Measurements from ENCODE around the gene FAM131C.
"Not testable (repeated sequence)": the region's sequence is repeated elsewhere in the genome, so short reads cannot be mapped to it uniquely, and the experiment has no call there.

Gene FAM131C

DNA sequence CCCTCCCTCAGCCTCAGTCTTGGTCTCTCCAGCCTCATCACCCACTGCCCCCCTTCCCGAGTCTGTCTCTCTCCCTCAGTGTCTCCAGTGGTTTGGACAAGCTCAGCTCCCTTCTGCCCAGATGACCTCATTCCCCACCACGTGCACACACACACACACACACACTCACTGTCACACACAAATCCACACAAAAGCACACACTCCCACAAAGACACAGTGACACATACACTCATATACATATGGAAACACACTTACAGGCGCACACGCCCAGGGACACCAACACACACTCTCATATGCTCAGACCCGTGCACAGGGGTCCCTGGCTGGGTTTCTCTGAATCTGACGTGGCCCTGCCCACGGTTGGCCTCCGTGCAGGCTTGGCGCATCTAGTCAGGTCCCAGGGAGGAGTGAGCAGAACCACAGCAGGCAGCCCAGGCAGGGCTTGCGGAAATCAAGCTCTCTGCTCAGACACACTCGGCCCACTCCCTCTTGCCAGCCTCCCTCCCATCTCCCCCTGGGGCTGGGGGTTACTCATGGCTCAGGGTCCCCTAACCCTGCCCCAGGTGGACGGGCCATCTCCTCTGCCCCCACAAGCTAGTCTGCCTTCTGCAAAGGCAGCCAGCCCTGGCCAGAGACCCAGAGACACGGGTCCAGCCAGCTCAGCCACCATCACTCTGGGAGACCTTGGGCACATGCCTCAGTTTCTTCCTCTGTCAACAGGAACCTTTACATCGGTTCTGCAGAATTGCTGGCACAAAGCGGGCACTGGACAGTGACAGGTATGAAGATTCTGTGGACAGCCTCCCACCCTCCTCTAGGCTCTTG, 38.5 kb upstream of the FAM131C start (continued):
- TF ChIP-seq ZNF324 (tag by site-specific recombination; IDR thresholded peaks at IDR 0.05) = peak; percentile 93
- TF ChIP-seq ZFP37 (tag by site-specific recombination; IDR thresholded peaks at IDR 0.05) = no peak
- TF ChIP-seq ZNF585B (tag by site-specific recombination; IDR thresholded peaks at IDR 0.05) = no peak
- TF ChIP-seq ZNF416 (tag by site-specific recombination; IDR thresholded peaks at IDR 0.05) = peak; percentile 50; the same call in 1 of the 2 replicates
- TF ChIP-seq, protein P1, sequence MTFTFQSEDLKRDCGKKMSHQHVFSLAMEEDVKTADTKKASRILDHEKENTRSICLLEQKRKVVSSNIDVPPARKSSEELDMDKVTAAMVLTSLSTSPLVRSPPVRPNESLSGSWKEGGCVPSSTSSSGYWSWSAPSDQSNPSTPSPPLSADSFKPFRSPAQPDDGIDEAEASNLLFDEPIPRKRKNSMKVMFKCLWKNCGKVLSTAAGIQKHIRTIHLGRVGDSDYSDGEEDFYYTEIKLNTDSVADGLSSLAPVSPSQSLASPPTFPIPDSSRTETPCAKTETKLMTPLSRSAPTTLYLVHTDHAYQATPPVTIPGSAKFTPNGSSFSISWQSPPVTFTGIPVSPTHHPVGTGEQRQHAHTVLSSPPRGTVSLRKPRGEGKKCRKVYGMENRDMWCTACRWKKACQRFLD (tag by site-specific recombination; IDR thresholded peaks at IDR 0.05) = no peak
- TF ChIP-seq ZSCAN16 (tag by site-specific recombination; IDR thresholded peaks at IDR 0.05) = no peak

DNA sequence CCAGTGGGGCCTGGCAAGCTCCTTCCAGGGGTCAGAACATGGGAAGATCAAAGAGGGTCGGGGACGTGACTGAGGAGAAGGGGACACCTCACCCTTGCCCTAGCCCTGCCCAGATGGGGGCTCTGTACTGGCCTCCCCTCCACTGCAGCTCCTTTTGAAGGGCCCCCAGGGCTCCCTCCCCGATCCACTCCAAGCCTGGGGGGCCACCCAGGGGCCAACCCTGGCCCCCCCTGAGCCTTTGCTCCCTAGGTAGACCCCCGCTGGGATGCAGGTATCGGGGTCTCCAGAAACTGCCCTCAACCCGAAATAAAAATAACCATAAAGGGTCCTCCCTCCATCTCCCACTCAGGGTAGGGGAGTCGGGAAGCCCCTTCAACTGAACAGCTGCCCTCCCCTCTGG, 37.4 kb upstream of the FAM131C start:
- Histone ChIP-seq H3K4me1 (ENCODE audit: control insufficient read depth, insufficient read depth, low read length) (no peaks in the 10 kb centered on the region), H3K4me3 (ENCODE audit: low read depth, low read length) (no peak overlapping the region), H3K9me3 (ENCODE audit: control insufficient read depth, insufficient read depth, low read depth, low read length) (no peaks in the 10 kb centered on the region), H3K27ac (ENCODE audit: extremely low read depth, low read depth, low read length) (no peak overlapping the region), H3K36me3 (ENCODE audit: control insufficient read depth in 2 of 2, insufficient read depth in 1 of 2, low read length in 2 of 2) (no peaks in the 10 kb centered on the region)
- TF ChIP-seq, protein P2, sequence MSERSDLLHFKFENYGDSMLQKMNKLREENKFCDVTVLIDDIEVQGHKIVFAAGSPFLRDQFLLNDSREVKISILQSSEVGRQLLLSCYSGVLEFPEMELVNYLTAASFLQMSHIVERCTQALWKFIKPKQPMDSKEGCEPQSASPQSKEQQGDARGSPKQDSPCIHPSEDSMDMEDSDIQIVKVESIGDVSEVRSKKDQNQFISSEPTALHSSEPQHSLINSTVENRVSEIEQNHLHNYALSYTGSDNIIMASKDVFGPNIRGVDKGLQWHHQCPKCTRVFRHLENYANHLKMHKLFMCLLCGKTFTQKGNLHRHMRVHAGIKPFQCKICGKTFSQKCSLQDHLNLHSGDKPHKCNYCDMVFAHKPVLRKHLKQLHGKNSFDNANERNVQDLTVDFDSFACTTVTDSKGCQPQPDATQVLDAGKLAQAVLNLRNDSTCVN (tag by site-specific recombination; optimal IDR thresholded peaks at IDR 0.05) = no peak
- TF ChIP-seq GLIS1 (tag by site-specific recombination; IDR thresholded peaks at IDR 0.05) = peak; percentile 56
- POLR2A ChIA-PET = interaction anchor here (1.0 kb wide), 3 partner anchors 39 to 126 kb away, joined by 3 read pairs; partner anchors contain the start of gene CPLANE2
- CTCF ChIA-PET = interaction anchor here (0.6 to 1.2 kb wide), 4 partner anchors 28 to 238 kb away, joined by 3 to 5 read pairs (median 5); no protein-coding TSS in a partner anchor

DNA sequence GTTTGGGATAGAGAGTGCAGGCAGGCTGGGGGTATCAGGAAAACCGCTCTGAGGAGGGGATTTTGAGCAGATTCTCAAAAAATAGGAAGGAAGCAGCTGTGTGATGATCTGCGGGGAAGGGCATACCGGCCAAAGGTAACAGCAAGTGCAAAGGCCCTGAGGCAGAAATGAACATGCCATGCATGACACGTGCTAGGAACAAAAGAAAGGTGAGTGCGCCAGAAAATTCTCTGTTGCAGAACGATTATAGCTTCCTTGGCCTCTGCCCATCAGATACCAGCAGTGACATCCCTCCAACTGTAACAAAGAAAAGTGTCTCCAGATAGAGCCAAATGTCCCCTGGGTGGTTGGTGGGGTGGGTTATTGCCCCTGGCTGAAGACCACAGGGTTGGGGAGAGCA, 37.0 kb upstream of the FAM131C start:
- Histone ChIP-seq H3K4me1 (ENCODE audit: control insufficient read depth, insufficient read depth, low read length) (no peaks in the 10 kb centered on the region), H3K9me3 (ENCODE audit: control insufficient read depth, insufficient read depth, low read depth, low read length) (no peaks in the 10 kb centered on the region), H3K36me3 (ENCODE audit: control insufficient read depth in 2 of 2, insufficient read depth in 1 of 2, low read length in 2 of 2) (no peaks in the 10 kb centered on the region), H3K27ac (ENCODE audit: extremely low read depth, low read depth, low read length) (no peak overlapping the region), H3K4me3 (ENCODE audit: low read depth, low read length) (no peak overlapping the region)
- POLR2A ChIA-PET = interaction anchor here (1.0 kb wide), 2 partner anchors 39 to 125 kb away, joined by 3 read pairs; no protein-coding TSS in a partner anchor
- TF ChIP-seq OSR2 (tag by site-specific recombination; IDR thresholded peaks at IDR 0.05) (no peak), ZNF623 (tag by site-specific recombination; IDR thresholded peaks at IDR 0.05) (peak; percentile 94)
- CTCF ChIA-PET = interaction anchor here (0.9 to 1.2 kb wide), 2 partner anchors 28 to 31 kb away, joined by 5 read pairs; no protein-coding TSS in a partner anchor

DNA sequence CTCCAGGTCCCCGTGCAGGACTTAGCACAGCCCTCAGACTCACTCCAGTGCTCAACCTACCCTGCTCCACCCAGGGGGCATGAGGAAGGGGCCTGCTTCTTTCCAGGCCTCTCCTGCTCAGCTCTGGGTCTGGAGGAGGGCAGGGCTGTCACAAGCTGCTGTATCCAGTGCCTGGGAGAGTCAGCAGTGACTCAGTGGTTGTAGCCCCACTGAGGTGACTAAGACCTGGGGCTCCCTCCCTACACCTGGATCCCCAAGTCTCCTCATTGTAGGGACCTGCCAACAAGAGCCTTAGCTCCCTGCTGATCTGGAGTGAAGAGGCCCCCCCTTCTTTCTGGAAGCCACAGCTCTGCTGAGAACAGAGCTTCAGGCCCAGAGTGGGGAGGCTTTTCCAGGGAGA, 36.1 kb upstream of the FAM131C start:
- CTCF ChIA-PET = interaction anchor here (1.0 to 1.3 kb wide), 3 partner anchors 28 to 79 kb away, joined by 3 to 4 read pairs (median 3); no protein-coding TSS in a partner anchor
- POLR2A ChIA-PET = no interaction called here
- no peak overlapping the region for H3K4me3 ChIP-seq (ENCODE audit: low read depth, low read length)
- H3K27ac ChIP-seq (ENCODE audit: extremely low read depth, low read depth, low read length) = no peak overlapping the region
- TF ChIP-seq ZNF175 (tag by site-specific recombination; IDR thresholded peaks at IDR 0.05) (no peak), HOXA7 (CRISPR knock-in tag; IDR thresholded peaks at IDR 0.05; ENCODE audit: borderline replicate concordance) (no peak), IKZF3 (tag by site-specific recombination; IDR thresholded peaks at IDR 0.05) (no peak), ZNF335 (tag by site-specific recombination; conservative IDR thresholded peaks at IDR 0.05) (no peak), SP3 (tag by site-specific recombination; IDR thresholded peaks at IDR 0.05) (no peak)
- TF ChIP-seq, protein P3, sequence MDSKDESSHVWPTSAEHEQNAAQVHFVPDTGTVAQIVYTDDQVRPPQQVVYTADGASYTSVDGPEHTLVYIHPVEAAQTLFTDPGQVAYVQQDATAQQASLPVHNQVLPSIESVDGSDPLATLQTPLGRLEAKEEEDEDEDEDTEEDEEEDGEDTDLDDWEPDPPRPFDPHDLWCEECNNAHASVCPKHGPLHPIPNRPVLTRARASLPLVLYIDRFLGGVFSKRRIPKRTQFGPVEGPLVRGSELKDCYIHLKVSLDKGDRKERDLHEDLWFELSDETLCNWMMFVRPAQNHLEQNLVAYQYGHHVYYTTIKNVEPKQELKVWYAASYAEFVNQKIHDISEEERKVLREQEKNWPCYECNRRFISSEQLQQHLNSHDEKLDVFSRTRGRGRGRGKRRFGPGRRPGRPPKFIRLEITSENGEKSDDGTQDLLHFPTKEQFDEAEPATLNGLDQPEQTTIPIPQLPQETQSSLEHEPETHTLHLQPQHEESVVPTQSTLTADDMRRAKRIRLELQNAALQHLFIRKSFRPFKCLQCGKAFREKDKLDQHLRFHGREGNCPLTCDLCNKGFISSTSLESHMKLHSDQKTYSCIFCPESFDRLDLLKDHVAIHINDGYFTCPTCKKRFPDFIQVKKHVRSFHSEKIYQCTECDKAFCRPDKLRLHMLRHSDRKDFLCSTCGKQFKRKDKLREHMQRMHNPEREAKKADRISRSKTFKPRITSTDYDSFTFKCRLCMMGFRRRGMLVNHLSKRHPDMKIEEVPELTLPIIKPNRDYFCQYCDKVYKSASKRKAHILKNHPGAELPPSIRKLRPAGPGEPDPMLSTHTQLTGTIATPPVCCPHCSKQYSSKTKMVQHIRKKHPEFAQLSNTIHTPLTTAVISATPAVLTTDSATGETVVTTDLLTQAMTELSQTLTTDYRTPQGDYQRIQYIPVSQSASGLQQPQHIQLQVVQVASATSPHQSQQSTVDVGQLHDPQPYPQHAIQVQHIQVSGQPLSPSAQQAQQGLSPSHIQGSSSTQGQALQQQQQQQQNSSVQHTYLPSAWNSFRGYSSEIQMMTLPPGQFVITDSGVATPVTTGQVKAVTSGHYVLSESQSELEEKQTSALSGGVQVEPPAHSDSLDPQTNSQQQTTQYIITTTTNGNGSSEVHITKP (tag by site-specific recombination; IDR thresholded peaks at IDR 0.05) = no peak
- H3K36me3 ChIP-seq (ENCODE audit: control insufficient read depth in 2 of 2, insufficient read depth in 1 of 2, low read length in 2 of 2) = no peaks in the 10 kb centered on the region
- no peaks in the 10 kb centered on the region for H3K9me3 ChIP-seq (ENCODE audit: control insufficient read depth, insufficient read depth, low read depth, low read length)
- no peaks in the 10 kb centered on the region for H3K4me1 ChIP-seq (ENCODE audit: control insufficient read depth, insufficient read depth, low read length)

DNA sequence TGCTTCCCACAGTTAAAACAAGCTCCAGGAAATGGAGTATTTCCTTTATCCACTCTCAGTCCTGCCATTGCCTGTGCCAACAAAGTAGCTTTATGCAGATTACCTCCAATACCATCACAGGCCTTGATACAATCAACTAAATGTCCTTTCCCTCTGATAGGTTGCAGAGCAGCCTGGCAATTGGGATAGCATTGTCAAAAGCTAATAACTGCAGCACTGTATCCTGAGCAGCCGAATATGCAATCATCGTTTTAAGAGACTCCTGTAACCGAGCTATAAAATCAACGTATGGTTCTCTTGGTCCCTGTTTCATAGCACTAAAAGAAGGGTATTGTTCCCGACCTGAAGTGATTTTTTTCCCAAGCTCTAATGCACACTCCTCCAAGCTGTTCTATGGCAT, 33.6 kb upstream of the FAM131C start:
- H3K4me3 ChIP-seq (ENCODE audit: low read depth, low read length); H3K27ac ChIP-seq (ENCODE audit: extremely low read depth, low read depth, low read length); POLR2A ChIA-PET; H3K4me1 ChIP-seq (ENCODE audit: control insufficient read depth, insufficient read depth, low read length); H3K9me3 ChIP-seq (ENCODE audit: control insufficient read depth, insufficient read depth, low read depth, low read length); H3K36me3 ChIP-seq (ENCODE audit: control insufficient read depth in 2 of 2, insufficient read depth in 1 of 2, low read length in 2 of 2); CTCF ChIA-PET: not testable (repeated sequence)
